HG03521 (cell line): ENCODE data around the gene SLC27A4.

Experiments used
- ATAC-seq: cut with Tn5 transposase; IDR thresholded peaks from one replicate; pipeline ENCODE4 v1.9.1; 2021; ENCODE audit warnings: mild to moderate bottlenecking, moderate library complexity; ENCODE audit not compliant: unreplicated experiment

SLC27A4 gene

DNA sequence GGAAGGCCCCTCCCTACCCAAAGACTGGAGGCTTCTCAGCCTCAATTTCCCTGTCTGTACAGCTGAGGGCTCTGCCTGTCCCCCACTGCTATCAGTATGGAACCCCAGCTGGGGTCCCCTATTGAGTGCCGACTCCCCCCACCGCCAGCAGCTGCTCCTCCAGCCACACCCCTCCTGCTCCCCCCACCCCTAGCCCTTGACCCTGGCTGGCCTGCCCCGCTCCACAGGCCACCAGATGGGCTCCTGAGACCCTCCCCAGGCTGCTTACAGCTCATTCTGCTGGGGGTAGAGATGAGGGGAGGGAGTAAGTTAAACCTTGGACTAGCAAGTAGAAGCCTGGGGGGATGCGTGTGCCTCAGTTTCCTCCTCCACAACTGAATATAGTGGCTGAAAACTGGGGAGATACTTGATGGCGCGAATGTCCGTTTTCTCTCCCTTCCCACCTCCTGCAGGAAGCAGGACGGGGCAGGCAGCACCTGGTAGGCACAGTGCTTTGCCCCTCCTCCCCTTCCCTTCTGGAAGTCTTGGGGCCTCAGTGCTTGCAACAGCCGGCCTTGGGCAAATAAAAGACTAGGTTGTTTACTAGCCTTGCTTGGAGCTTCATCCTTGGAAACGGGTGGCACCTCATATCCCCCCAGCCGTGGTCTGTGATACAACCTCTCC lies 50.0 kb downstream of the SLC27A4 start:
- ATAC-seq = no peak

DNA sequence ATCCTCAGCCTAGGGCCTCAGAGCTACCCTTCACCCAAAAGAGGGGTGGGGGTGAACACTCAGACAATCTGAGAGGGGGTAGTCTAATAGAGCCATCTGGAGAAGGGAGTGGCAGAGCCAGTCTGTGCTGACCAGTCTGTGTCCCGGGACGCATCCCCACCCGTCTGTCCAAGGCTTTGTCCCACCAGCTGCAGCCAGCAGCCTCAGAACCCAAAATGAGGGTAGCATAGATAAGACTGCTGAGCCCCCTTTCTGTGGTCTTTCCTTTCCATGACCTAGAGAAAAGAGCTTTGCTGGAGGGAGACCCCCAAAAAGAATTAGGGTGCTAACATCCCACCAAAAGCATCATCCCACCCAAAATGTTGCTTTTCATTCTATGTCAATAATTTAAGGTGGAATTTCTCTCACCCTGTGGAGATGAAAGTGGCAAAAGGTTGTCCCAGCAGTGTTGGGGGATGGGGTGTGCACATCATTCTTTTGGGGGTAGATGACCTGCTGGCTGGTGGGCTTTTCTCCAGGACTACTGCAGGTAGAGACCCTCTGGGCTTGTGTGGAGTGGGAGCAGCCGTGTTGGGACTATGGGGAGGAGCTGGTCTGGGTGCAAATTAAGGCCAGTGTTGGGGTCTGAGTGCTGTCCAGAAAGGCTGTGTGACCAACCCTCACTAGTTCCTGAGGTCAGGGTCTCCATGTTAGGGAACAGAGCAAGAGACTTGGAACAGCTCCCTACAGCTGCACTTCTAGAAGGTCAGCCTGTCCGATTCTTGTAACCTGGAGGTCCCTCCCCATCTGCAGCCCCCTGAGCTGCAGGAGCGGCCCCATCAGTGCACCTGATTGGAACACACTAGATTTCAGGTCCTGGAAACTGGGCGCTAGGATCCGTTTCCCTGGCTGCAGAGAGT lies 50.7 kb downstream of the SLC27A4 start:
- ATAC-seq = no peak

DNA sequence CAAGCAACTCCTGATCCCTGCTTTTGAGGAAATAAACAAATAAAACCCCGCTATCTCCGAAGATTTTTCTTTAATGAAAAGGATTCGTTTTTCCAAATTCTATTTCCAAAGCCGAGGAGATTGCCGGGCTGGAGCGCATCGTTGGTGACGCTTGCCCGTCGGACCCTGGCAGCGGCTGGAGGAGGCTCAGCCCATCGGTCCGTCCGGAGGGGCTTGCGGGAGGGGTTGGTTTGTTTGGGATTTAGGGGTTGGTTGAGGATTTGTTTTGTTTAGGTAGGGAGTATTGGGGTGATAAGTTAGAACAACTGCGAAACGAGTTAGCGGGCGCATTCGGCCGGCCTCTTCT lies 51.6 kb downstream of the SLC27A4 start:
- no peak for ATAC-seq

DNA sequence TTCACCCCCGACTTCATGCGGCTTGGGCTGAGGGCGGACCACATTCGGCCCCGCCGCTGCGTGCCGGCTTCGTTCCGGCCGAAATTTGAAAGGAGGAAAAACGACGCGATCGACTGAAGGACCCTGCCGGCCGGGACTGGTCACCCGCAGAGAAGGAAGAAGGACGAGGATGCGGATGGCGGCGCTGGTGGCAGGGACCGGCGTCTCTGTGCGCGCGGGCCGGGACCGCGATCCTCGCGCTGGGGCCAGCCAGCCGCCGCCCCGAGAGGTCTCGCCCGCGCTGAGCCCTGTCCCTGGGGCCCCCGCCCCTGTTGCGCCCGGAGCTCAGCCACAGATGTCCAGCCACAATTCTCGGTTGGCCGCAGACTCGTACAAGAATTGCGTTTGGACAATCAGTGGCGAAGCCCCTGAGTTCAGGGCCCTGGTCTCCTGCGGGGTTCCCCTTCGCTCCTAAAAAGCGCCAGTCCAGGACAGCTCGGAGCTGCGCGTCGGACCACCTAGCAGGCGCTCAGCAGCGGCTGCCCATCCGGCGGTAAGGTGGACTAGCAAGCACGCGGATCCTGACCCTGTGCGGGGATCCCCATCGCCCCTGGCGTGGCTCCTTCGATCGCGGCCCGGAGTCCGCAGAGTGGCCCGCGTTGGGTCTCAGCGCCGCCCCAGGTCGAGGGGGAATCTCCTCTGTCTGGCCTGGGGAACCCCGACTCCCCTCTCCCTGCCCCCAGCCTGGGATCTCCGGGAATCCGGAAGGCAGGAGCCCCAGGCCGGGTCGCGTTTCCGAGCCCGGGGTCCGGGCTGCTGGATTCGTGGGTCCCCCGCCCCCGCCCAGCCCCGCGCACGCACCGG lies 52.2 kb downstream of the SLC27A4 start:
- no peak for ATAC-seq

GRCh38 chr9:128393145-128393775 lies 52.9 kb downstream of the SLC27A4 start:
- no peak for ATAC-seq

- no peak for ATAC-seq
These were observed 53.6 kb downstream of the SLC27A4 start for GRCh38 chr9:128393970-128394369.

DNA sequence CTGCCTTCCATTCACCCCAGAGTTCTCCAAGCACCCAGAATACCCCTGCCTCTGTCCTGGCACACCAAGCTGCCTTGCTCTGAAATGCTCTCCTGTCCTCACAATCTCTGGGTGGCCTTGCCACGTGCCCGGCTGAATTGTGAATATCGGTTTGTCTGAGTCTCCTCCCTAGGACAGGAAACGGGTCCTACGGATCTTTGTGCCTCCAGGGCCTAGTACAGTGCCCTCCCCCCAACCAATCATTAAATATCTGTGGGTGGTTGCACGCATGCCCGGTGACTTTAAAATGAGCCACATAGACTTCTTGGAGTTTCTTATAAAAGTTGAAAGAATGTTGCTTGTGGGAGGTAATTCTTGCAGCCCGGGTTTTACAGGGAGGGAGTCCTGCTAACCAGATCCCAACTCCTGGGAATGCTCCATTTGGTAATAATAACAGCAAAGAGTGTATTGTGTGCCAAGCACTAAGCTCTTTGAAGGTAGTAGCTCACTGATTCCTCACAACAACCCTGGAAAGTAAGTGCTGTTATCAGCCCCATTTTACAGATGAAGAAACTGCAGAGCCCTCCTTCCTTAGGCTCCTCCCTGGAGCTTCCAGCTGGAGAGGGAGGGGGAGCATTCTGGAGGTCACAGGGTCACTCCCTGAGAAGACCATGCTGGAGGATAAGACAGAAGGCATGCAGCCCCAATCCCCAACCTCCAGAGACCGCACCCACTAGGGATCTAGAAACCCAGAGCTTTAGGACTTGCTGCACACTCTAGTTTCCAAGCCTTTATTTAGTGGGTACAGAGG lies 54.2 kb downstream of the SLC27A4 start:
- ATAC-seq = no peak

- no peak for ATAC-seq
These were observed 56.8 kb downstream of the SLC27A4 start for GRCh38 chr9:128396970-128397613.

DNA sequence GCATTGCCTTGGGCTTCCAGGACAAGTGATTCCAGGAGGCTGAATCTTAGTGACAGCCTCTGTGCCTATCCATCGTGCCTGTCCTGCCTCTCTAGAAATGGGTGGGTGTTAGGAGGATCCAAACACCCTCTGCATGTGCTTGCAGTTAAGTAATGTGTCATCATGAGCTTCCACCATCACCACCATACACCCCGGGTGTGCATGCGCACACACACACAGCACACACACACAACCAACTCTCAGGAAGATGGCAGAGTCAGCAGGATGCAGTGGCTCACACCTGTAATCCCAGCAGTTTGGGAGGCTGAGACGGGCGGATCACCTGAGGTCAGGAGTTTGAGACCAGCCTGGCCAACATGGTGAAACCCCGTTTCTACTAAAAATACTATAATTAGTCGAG lies 57.5 kb downstream of the SLC27A4 start:
- no peak for ATAC-seq

DNA sequence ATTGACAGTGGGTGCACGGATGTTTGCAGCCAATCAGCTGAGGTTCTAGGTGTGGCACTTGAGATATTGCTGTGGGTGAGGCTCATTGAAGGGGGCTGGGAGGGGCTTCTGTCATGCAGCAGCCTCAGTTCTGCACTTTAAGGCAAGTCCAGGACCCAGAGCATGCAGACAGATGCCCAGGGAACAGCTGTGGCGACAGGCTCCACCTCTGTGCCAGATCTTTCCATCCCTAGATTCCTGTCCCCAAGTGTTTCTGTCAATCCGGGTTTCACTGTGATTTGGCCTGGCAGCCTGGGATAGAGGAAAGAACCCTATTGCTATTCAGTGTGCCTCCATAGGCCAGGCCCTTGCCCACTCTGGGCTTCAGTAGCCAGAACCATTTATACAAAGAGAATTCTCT lies 59.5 kb downstream of the SLC27A4 start:
- no peak for ATAC-seq

GRCh38 chr9:128404560-128404959 lies 64.2 kb downstream of the SLC27A4 start:
- ATAC-seq = no peak

DNA sequence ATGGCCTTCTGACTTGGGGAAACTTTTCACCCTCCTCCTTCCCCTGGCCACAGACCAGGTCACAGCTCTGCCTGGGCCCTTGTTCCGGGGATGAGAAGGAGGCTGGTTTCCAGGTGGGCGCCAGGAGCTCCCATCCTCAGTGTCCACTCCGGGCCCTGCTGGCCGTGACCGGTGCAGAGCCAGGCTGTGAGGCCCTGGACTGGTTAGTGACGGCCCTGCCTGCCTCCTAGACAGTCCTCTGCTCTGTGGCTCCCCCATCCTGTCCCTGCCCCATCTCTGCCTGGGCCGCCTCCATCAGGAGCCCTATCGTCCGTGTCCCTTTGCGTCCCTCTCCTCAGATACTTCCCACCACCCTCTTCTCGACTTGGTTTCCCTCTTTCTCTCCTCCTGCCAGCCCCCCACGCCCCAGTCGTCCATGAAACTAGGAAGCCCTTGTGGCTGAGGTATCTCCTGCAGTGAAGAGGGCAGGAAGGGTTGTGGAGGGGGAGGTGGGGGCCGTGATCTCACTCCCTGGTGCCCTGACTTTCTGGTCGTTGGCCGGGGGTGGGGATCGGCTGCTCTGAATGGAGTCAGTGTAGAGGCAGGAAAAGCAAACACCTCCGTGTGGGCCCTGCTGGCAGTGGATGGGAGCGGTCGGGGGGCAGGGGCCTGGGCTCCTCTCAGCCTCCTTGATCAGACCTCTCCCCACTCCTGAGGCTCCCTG lies 64.9 kb downstream of the SLC27A4 start:
- ATAC-seq = no peak

DNA sequence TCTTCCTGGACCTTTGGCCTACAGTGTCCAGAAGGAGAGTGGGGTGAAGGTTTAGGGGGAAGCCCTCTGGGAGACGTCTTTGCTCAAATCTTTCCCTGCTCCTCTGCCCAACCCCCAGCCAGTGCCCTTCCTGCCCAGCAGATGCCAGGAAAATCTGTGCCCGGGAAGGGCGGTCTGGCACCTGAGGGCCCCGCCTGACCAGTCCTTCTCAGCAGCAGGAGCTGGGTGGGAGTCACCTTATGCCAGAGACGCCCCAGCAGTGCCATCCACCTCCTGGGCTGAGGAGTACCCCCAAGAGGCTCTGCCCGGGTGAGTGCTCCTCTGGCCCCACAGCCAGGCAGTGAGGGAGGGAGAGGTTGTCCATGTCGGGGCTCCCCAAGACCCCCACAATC lies 65.4 kb downstream of the SLC27A4 start:
- ATAC-seq = no peak

DNA sequence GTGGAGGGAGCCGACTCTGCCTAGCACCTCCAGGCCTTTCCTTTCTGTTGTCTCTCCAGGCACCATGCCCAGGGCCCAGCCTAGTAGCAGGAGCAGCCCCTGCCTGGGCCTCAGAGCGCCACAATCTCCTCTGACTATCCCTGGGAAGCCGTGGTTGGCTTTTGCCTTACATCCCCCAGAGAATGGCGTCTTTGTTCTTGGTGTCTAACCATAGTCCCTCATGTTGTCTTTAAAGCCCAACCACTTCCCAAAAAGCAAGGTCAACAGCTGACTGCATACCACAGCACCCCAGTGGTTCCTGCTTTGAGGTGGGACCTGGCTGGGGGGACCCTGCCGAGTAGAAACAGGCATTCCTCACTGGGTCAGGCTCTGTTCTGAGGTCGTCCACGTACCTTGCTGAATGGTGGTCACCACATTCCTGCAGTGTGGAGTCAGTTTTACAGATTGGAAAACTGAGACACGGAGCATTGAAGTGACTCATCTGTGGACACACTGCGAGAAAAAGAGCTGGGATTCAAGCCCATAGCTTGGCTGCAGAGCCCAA lies 66.6 kb downstream of the SLC27A4 start:
- ATAC-seq = no peak

DNA sequence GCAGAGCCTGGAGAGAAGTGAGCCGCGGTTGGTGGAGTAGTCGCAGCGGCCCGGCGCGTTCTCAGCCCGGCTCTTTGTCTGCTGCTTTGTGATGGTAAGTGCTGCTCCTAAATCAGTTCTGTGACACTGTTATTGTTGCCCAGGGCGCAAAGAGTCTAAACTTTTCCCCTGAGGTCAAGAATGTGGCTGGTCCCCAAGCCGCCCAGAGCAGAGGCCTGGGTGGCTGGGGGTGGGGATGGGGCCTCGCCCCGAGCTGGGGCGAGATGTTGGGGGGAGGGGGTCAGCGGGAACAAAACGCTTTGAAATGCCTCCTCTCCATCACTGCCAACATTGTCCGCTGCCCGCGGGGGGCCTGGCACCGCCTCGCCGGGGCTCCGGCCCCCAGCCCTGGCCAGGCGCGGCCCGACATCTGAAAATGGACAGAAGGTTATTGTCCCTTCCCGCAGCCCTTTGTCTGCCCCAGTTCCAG lies 68.7 kb downstream of the SLC27A4 start:
- ATAC-seq = no peak

DNA sequence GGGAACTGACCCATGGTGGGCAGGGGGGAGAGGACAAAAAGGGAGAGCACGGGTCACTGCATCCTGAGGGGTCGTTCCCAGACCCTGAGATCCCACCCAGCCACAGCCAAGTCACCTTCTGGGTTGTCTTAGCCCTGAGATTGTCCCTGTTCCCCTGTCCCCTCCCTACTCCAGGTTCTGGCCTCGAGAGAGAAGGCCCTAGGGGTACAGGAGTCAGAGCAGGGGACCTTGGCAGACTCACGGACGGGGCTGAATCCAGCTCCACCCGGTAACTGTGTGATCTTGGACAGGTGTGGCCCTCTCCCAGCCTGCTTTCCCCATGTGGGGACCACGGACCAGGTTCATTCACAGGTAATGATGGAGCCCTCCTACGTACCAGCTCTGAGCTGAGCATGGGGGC lies 69.1 kb downstream of the SLC27A4 start:
- ATAC-seq = no peak

- ATAC-seq = no peak
These were observed 69.7 kb downstream of the SLC27A4 start for GRCh38 chr9:128409978-128410377.
